BE2C (cell line): ENCODE results near the gene SFSWAP.

Experiments used
- DNase-seq: peaks from one replicate; pipeline ENCODE4 v3.0.0-alpha.2; 2020
- H3K27me3 ChIP-seq: fragments of 250-450 bp; sonication (Bioruptor Pico); 2 replicates; pipeline ENCODE4 v1.5.1; 2020; ENCODE audit warnings: mild to moderate bottlenecking
- H3K36me3 ChIP-seq: fragments of 250-450 bp; sonication (Bioruptor Pico); 2 replicates; pipeline ENCODE4 v1.5.1; 2020; ENCODE audit warnings: mild to moderate bottlenecking
- H3K4me1 ChIP-seq: fragments of 250-450 bp; sonication (Bioruptor Pico); 2 replicates; pipeline ENCODE4 v1.5.1; 2020
- H3K4me3 ChIP-seq: 2 replicates; pipeline ENCODE4 v1.5.1; 2011; ENCODE audit warnings: low read depth, low read length
- H3K9me3 ChIP-seq: fragments of 250-450 bp; sonication (Bioruptor Pico); 2 replicates; pipeline ENCODE4 v1.5.1; 2020
- TF ChIP-seq, protein P1 (sequence below): IDR thresholded peaks from 2 replicates; pipeline ENCODE4 v1.5.1; 2012; ENCODE audit warnings: mild to moderate bottlenecking, low read depth, low read length

The SFSWAP gene

DNA sequence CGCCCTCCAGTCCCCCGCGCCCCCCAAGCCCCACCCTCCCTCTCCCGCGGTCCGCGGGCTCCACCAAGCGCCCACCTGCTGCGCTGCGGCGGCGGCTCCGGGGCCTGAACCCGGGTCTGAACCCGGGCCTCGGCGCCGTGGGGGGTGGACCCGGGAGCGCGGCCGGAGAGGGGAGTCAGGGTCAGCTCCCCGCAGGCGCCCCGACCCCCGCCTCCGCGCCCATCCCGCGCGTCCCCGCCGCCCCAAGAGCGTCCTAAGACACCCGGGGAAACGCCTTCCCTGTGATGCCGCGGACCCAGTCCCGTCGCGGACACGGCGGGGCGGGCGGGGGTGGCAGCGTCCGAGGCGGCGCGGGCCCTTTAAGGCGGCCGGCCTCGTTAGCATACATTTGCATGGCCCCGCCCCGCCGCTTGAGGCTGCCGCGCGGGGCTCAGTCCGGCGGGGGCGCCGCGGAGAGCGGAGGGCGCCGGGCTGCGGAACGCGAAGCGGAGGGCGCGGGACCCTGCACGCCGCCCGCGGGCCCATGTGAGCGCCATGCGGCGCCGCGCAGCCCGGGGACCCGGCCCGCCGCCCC lies 117.2 kb downstream of the SFSWAP start, which contains the start of gene MMP17:
MMP17 (plus strand) TSS at position 433 of the 574 bp plus-strand sequence; CDS start at position 535, 102 bp downstream.
- Histone ChIP-seq H3K27me3 (peaks cover 43% of the 10 kb centered on the region), H3K36me3 (no peaks in the 10 kb centered on the region), H3K9me3 (no peaks in the 10 kb centered on the region), H3K4me3 (peak within 1 kb of the TSS; percentile 19), H3K4me1 (no peaks in the 10 kb centered on the region)
- DNase-seq = peak; percentile 79
- TF ChIP-seq, protein P1, sequence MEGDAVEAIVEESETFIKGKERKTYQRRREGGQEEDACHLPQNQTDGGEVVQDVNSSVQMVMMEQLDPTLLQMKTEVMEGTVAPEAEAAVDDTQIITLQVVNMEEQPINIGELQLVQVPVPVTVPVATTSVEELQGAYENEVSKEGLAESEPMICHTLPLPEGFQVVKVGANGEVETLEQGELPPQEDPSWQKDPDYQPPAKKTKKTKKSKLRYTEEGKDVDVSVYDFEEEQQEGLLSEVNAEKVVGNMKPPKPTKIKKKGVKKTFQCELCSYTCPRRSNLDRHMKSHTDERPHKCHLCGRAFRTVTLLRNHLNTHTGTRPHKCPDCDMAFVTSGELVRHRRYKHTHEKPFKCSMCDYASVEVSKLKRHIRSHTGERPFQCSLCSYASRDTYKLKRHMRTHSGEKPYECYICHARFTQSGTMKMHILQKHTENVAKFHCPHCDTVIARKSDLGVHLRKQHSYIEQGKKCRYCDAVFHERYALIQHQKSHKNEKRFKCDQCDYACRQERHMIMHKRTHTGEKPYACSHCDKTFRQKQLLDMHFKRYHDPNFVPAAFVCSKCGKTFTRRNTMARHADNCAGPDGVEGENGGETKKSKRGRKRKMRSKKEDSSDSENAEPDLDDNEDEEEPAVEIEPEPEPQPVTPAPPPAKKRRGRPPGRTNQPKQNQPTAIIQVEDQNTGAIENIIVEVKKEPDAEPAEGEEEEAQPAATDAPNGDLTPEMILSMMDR = no peak

GRCh38 chr12:131828671-131829355 lies 117.9 kb downstream of the SFSWAP start:
- H3K4me1 ChIP-seq = no peaks in the 10 kb centered on the region

DNA sequence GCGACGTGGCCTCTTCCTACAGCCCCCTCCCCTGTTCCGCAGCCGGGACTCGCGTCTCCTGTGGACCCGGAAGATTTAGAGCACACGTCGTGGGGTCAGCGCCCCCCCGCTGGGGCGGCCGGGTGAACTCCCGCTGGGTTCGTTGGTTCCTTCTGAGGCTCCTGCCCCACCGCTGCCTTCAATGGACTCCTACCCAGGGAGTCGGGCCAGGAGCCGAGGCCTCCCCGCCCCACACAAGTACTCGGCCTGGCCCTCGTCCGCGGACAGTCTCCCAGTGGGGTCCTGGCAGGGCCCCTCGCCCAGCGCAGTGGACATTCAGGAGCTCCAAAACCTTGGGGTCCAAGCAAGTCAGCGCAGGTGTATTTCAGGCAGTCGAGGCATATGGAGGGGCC lies 118.5 kb downstream of the SFSWAP start:
- Histone ChIP-seq H3K4me3 (peak overlapping the region; percentile 19), H3K9me3 (no peaks in the 10 kb centered on the region), H3K27me3 (peaks cover 47% of the 10 kb centered on the region), H3K4me1 (no peaks in the 10 kb centered on the region), H3K36me3 (no peaks in the 10 kb centered on the region)
- peak; percentile 30 for DNase-seq
- TF ChIP-seq, protein P1 = no peak

More at GRCh38 chr12:131828671-131829355, 117.9 kb downstream of the SFSWAP start:
- H3K9me3 ChIP-seq = no peaks in the 10 kb centered on the region
- H3K4me3 ChIP-seq = peak overlapping the region; percentile 19
- TF ChIP-seq, protein P1 = no peak
- no peaks in the 10 kb centered on the region for H3K36me3 ChIP-seq
- DNase-seq = peak; percentile 35
- H3K27me3 ChIP-seq = peaks cover 47% of the 10 kb centered on the region

DNA sequence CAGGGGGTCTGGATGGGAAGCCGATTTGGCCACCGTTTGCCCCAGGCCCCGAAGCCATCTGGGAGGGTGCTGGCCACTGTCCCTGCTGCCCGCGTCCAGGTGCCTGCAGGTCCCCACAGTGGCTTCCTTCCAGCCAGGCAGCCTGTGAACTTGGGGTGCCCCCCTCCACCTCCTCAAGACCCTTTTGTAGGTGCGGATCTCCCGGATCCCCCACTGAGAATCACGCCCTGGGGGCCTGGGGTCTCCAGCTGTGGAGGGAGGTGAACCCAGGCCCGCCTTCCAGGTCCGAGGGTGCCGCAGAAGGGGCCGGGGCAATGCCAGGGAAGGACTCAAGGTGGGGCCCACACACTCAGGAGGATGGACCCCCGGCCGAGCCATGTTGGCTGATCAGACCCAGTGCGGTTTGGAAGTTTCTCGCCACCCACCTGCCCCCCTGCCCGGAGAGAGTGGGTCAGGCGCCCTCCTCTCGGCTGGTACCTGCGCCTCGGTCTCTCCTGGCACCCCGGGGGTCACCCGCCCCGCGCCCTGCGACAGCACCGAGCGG lies 119.0 kb downstream of the SFSWAP start:
- H3K4me1 ChIP-seq = no peaks in the 10 kb centered on the region
- H3K9me3 ChIP-seq = no peaks in the 10 kb centered on the region
- H3K27me3 ChIP-seq = peaks cover 47% of the 10 kb centered on the region
- TF ChIP-seq, protein P1 = no peak
- peak; percentile 26 for DNase-seq
- peak overlapping the region; percentile 58 for H3K4me3 ChIP-seq
- no peaks in the 10 kb centered on the region for H3K36me3 ChIP-seq

GRCh38 chr12:131830335-131830913 lies 119.5 kb downstream of the SFSWAP start:
- peak; percentile 87 for DNase-seq
- TF ChIP-seq, protein P1 = peak; percentile 48
- Histone ChIP-seq H3K4me3 (peak overlapping the region; percentile 58), H3K9me3 (no peaks in the 10 kb centered on the region), H3K27me3 (peaks cover 47% of the 10 kb centered on the region), H3K36me3 (no peaks in the 10 kb centered on the region), H3K4me1 (no peaks in the 10 kb centered on the region)
